ENCODE results near the gene PRSS1.

The PRSS1 gene

GRCh38 chr7:142799437-142799835 is 50.2 kb downstream of the PRSS1 start:
- ChIA-PET POLR2A (no interaction called here), CTCF (interaction anchor here (1.3 to 9.6 kb wide), 3 partner anchors 11 to 188 kb away, joined by 3 to 90 read pairs (median 46); no protein-coding TSS in a partner anchor)
- no peak for TF ChIP-seq CTCF (IDR thresholded peaks at IDR 0.05; ENCODE audit: insufficient read depth, low read length, missing control alignments)
- DNase-seq (ENCODE audit: low read depth, low spot score), result no peak
- no peak overlapping the region for H3K4me3 ChIP-seq (ENCODE audit: low read depth, low read length)

DNA sequence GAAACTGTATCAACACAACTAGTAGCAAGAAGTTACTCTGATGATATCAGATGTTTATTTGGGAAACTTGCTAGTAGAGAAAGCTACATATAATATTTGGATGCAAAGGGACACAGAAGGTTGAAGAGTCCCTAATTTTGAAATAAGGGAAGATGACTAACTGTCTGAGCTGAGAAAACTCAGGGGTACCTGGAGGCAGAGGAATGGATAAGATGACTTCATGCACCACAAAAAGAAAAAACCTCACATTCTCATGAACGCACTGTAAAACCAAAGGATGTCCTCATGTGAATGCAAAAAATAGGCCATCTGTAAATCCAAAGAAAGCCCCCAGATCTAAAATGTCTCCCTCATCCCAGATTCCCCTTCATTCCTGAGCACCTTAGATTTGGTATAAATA is 50.8 kb downstream of the PRSS1 start:
- H3K4me3 ChIP-seq (ENCODE audit: low read depth, low read length), result no peak overlapping the region
- no peak for TF ChIP-seq CTCF (IDR thresholded peaks at IDR 0.05; ENCODE audit: insufficient read depth, low read length, missing control alignments)
- no peak for DNase-seq (ENCODE audit: low read depth, low spot score)
- POLR2A ChIA-PET, result no interaction called here
- CTCF ChIA-PET, result interaction anchor here (4.7 to 9.6 kb wide), 2 partner anchors 10 to 16 kb away, joined by 46 to 90 read pairs; no protein-coding TSS in a partner anchor

- no peak for TF ChIP-seq CTCF (IDR thresholded peaks at IDR 0.05; ENCODE audit: insufficient read depth, low read length, missing control alignments)
- CTCF ChIA-PET, result interaction anchor here (9.6 kb wide), 1 partner anchor 10 kb away, joined by 90 read pairs; no protein-coding TSS in a partner anchor
- DNase-seq (ENCODE audit: low read depth, low spot score), result no peak
Measured at GRCh38 chr7:142800699-142801260, 51.5 kb downstream of the PRSS1 start.

GRCh38 chr7:142801601-142802295 is 52.5 kb downstream of the PRSS1 start:
- no peak overlapping the region for H3K4me3 ChIP-seq (ENCODE audit: low read depth, low read length)
- ChIA-PET CTCF (interaction anchor here (0.7 to 9.6 kb wide), 4 partner anchors 9 to 286 kb away, joined by 3 to 90 read pairs (median 4); no protein-coding TSS in a partner anchor), POLR2A (no interaction called here)
- TF ChIP-seq CTCF (IDR thresholded peaks at IDR 0.05; ENCODE audit: insufficient read depth, low read length, missing control alignments), result no peak
- DNase-seq (ENCODE audit: low read depth, low spot score), result no peak

More at GRCh38 chr7:142800699-142801260, 51.5 kb downstream of the PRSS1 start:
- POLR2A ChIA-PET, result no interaction called here
- no peak overlapping the region for H3K4me3 ChIP-seq (ENCODE audit: low read depth, low read length)

DNA sequence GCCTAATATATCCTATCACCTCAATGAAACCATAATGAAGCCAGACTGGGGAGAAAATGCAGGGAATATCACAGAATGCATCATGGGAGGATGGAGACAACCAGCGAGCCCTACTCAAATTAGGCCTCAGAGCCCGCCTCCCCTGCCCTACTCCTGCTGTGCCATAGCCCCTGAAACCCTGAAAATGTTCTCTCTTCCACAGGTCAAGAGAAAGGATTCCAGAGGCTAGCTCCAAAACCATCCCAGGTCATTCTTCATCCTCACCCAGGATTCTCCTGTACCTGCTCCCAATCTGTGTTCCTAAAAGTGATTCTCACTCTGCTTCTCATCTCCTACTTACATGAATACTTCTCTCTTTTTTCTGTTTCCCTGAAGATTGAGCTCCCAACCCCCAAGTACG is 53.0 kb downstream of the PRSS1 start:
- ChIA-PET POLR2A (no interaction called here), CTCF (interaction anchor here (0.7 to 1.2 kb wide), 3 partner anchors 8 to 287 kb away, joined by 3 to 4 read pairs (median 3); no protein-coding TSS in a partner anchor)
- DNase-seq (ENCODE audit: low read depth, low spot score), result no peak
- no peak overlapping the region for H3K4me3 ChIP-seq (ENCODE audit: low read depth, low read length)
- TF ChIP-seq CTCF (IDR thresholded peaks at IDR 0.05; ENCODE audit: insufficient read depth, low read length, missing control alignments), result no peak

Data from AG04449 (cell line).